Medulla oblongata (tissue), 1 donor: Measurements from ENCODE around the gene XXYLT1.

ENCODE experiments used
- DNase-seq: peaks from one replicate; pipeline ENCODE4 v3.0.0-alpha.2; 2015; ENCODE audit errors: extremely low spot score

The XXYLT1 gene

GRCh38 chr3:195078891-195079440 is 192.0 kb downstream of the XXYLT1 start:
- no peak for DNase-seq

- no peak for DNase-seq
Observed at GRCh38 chr3:195077611-195078540, 193.1 kb downstream of the XXYLT1 start.

GRCh38 chr3:195076981-195077610 is 193.9 kb downstream of the XXYLT1 start:
- no peak for DNase-seq

- DNase-seq = no peak
Observed at GRCh38 chr3:195075941-195076875, 194.8 kb downstream of the XXYLT1 start.

- no peak for DNase-seq
Observed at GRCh38 chr3:195075199-195075940, 195.6 kb downstream of the XXYLT1 start.

- no peak for DNase-seq
Observed at GRCh38 chr3:195073866-195074860, 196.8 kb downstream of the XXYLT1 start.

GRCh38 chr3:195072916-195073564 is 197.9 kb downstream of the XXYLT1 start:
- no peak for DNase-seq

- no peak for DNase-seq
Observed at GRCh38 chr3:195071916-195072820, 198.8 kb downstream of the XXYLT1 start.

- DNase-seq = no peak
Observed at GRCh38 chr3:195071011-195071728, 199.8 kb downstream of the XXYLT1 start.

GRCh38 chr3:195070336-195070735 is 200.6 kb downstream of the XXYLT1 start:
- DNase-seq = no peak

- no peak for DNase-seq
Observed at GRCh38 chr3:195069501-195070251, 201.3 kb downstream of the XXYLT1 start.

- no peak for DNase-seq
Observed at GRCh38 chr3:195068084-195069080, 202.6 kb downstream of the XXYLT1 start.

- DNase-seq = no peak
Observed at GRCh38 chr3:195066441-195066841, 204.5 kb downstream of the XXYLT1 start.

GRCh38 chr3:195065864-195066185 is 205.1 kb downstream of the XXYLT1 start:
- no peak for DNase-seq

GRCh38 chr3:195065142-195065863 is 205.7 kb downstream of the XXYLT1 start:
- no peak for DNase-seq
